Fibroblast of the aortic adventitia (primary cell): ENCODE measurements around the gene NBEA. TPM values are rescaled to one million over a fixed set of nuclear protein-coding genes. Genes with fewer than 3 reads are reported as not detected.

Source experiments
- DNase-seq: peaks from one replicate; pipeline ENCODE4 v3.0.0-alpha.2; 2010; ENCODE audit warnings: low read depth
- H3K4me3 ChIP-seq: 2 replicates; pipeline ENCODE4 v1.5.1; 2011; ENCODE audit warnings: low read depth, mild to moderate bottlenecking, control low read depth, low read length, moderate library complexity
- CTCF ChIP-seq: IDR thresholded peaks from 2 replicates; pipeline ENCODE4 v1.5.1; 2011; ENCODE audit warnings: mild to moderate bottlenecking, low read length, control low read depth, inconsistent platforms; ENCODE audit not compliant: insufficient read depth
- total RNA-seq: library from RNA; depleted of rRNA; stranded (reverse); fragments of >200 nt; gene quantifications from 2 replicates; pipeline ENCODE4 v1.2.3, GENCODE V29; 2012; ENCODE audit warnings: low replicate concordance

NBEA gene
- total RNA-seq, 1 donor = 6.9 TPM

DNA sequence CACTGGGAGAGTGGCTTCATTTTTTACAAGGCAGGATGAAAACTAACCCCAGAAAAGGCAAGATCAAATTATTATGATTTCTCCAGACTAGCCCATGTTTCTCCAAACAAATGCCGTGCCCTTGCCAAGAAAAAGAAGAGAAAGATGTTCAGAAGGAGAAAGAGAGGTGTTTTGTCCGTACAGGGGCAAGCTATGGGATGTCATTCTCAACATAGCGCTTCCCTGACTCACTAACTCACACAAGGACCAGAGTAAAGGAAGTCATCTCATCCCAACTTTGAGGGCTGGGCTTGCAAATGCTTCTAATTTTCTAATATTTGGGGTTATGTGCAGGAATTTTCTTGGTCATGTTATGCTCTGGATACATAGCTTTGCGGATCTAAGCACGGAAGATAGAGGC lies 758.6 kb downstream of the NBEA start:
- H3K4me3 ChIP-seq = no peak overlapping the region
- DNase-seq = peak; percentile 54
- no peak for TF ChIP-seq CTCF

DNA sequence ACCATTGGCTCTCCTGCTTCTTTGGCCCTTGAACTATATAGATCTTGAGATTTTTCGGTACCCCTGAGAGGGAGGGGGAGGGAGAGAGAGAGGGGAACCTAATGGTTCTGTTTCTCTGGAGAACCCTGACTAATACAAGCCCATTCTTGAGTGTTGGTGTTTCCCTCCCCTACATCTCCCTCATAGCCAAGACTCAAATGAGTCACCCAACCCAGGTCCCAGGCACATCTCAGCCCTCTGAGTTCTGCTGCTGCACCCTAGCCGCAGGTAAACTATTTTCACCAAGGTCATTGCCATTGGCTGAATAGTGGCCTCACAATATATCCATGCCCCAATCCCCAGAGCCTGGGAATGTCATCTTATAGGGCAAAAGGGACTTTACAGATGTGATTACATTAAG lies 760.2 kb downstream of the NBEA start:
- no peak overlapping the region for H3K4me3 ChIP-seq
- TF ChIP-seq CTCF = no peak
- DNase-seq = no peak

DNA sequence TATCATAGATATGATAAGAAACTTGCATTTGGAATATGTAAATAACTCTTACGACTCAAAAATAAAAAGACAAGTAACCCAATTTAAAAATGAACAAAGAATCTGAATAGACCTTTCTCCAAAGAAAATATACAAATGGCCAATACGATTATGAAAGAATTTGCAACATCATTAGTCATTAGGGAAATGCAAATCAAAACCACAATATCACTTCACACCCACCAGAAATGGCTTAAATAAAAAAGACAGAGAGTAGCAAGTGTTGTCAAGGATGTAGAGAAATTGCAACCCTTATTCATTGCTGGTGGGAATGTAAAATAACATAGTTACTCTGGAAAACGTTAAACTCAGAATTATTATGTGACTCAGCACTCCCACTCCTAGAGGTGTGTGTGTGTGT lies 761.0 kb downstream of the NBEA start:
- no peak for TF ChIP-seq CTCF
- peak; percentile 53 for DNase-seq
- H3K4me3 ChIP-seq = no peak overlapping the region

GRCh38 chr13:35704331-35704730 lies 762.3 kb downstream of the NBEA start:
- no peak for TF ChIP-seq CTCF
- no peak for DNase-seq
- no peak overlapping the region for H3K4me3 ChIP-seq

GRCh38 chr13:35706281-35706680 lies 764.2 kb downstream of the NBEA start:
- no peak overlapping the region for H3K4me3 ChIP-seq
- TF ChIP-seq CTCF = no peak

GRCh38 chr13:35706721-35707120 lies 764.7 kb downstream of the NBEA start:
- no peak for DNase-seq
- no peak overlapping the region for H3K4me3 ChIP-seq
- TF ChIP-seq CTCF = no peak

More at GRCh38 chr13:35706281-35706680, 764.2 kb downstream of the NBEA start:
- DNase-seq = no peak

DNA sequence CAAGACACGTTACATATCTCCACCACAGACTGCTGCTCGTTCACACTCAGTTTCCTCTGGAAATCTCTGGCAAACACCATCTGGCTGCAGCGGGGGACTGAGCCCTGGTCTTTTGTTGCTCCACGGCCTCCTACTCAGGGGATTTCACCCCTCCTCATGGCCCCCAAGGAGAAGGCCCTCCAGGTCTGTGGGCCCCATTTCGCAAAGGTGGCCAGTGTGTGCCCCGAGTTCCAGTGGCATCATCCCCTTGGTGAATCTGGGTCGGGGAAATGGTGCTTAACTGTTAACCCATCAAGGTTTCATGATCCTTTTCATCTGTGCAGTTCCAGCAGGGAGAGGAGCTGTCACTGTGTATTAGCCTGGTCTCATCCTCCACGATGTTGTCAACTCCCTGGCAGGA lies 769.8 kb downstream of the NBEA start:
- TF ChIP-seq CTCF = no peak
- no peak overlapping the region for H3K4me3 ChIP-seq
- DNase-seq = no peak
